Activated CD4-positive, alpha-beta T cell treated with anti-CD3 and anti-CD28 coated beads, Interleukin-2, amount 10 ng/mL, durations not matched to agents 7 days and 5 days (primary cell): ENCODE results near the gene MACROH2A1. TPM values are rescaled to one million over a fixed set of nuclear protein-coding genes. Genes with fewer than 3 reads are reported as not detected.

Experiments
- CTCF ChIA-PET: fragments of 350-600 bp; sonication (Branson Sonifier 250); formaldehyde crosslinking; loops from one replicate; lab custom pipeline; 2021; ENCODE audit warnings: antibody characterized with exemption; lab: Charles Lee
- POLR2A ChIA-PET: fragments of 350-600 bp; sonication (Branson Sonifier 250); formaldehyde crosslinking; loops from one replicate; lab custom pipeline; 2021; ENCODE audit warnings: antibody characterized with exemption; lab: Charles Lee
- DNase-seq: peaks from one replicate; pipeline ENCODE4 v3.0.0-alpha.2; 2020
- H3K27ac Mint-ChIP-seq: one replicate; pipeline ENCODE4 v1.8.0; 2021; ENCODE audit warnings: mild to moderate bottlenecking, moderate library complexity, mixed read lengths
- H3K27me3 Mint-ChIP-seq: one replicate; pipeline ENCODE4 v1.8.0; 2021; ENCODE audit warnings: mixed read lengths
- H3K36me3 Mint-ChIP-seq: one replicate; pipeline ENCODE4 v1.8.0; 2021; ENCODE audit warnings: low read depth, mixed read lengths
- H3K4me1 Mint-ChIP-seq: one replicate; pipeline ENCODE4 v1.8.0; 2021; ENCODE audit warnings: mixed read lengths
- H3K4me3 Mint-ChIP-seq: one replicate; pipeline ENCODE4 v1.8.0; 2021; ENCODE audit warnings: mild to moderate bottlenecking, moderate library complexity, mixed read lengths
- H3K9me3 Mint-ChIP-seq: one replicate; pipeline ENCODE4 v1.8.0; 2021; ENCODE audit warnings: mixed read lengths
- total RNA-seq, 2 experiments: library from RNA; stranded (reverse); gene quantifications; one replicate each; pipeline ENCODE4 v1.2.3, GENCODE V29; 2021

The MACROH2A1 gene
- total RNA-seq, 2 experiments from 2014 or later, result 287 to 297 TPM

- POLR2A ChIA-PET, result no interaction called here
- H3K4me3 Mint-ChIP-seq, result no peak overlapping the region
Observed at GRCh38 chr5:135318037-135318436, 81.0 kb downstream of the MACROH2A1 start.

GRCh38 chr5:135317286-135317685, 81.7 kb downstream of the MACROH2A1 start:
- Mint-ChIP-seq H3K4me3 (no peak overlapping the region), H3K4me1 (peaks cover 35% of the 10 kb centered on the region), H3K36me3 (no peaks in the 10 kb centered on the region), H3K27me3 (no peaks in the 10 kb centered on the region), H3K9me3 (no peaks in the 10 kb centered on the region), H3K27ac (peak overlapping the region; percentile 38)
- ChIA-PET CTCF (no interaction called here), POLR2A (no interaction called here)
- DNase-seq, result no peak

More at GRCh38 chr5:135318037-135318436, 81.0 kb downstream of the MACROH2A1 start:
- H3K4me1 Mint-ChIP-seq, result peaks cover 28% of the 10 kb centered on the region
- H3K36me3 Mint-ChIP-seq, result no peaks in the 10 kb centered on the region
- no peaks in the 10 kb centered on the region for H3K27me3 Mint-ChIP-seq
- H3K27ac Mint-ChIP-seq, result peak overlapping the region; percentile 7
- CTCF ChIA-PET, result no interaction called here
- DNase-seq, result no peak
- H3K9me3 Mint-ChIP-seq, result no peaks in the 10 kb centered on the region

- Mint-ChIP-seq H3K27me3 (no peaks in the 10 kb centered on the region), H3K36me3 (peaks cover 4% of the 10 kb centered on the region), H3K27ac (no peak overlapping the region), H3K4me1 (peaks cover 46% of the 10 kb centered on the region), H3K4me3 (no peak overlapping the region), H3K9me3 (peaks cover under 1% of the 10 kb centered on the region)
- no peak for DNase-seq
- POLR2A ChIA-PET, result no interaction called here
- CTCF ChIA-PET, result no interaction called here
Observed at GRCh38 chr5:135315386-135315785, 83.6 kb downstream of the MACROH2A1 start.

- Mint-ChIP-seq H3K36me3 (peaks cover 7% of the 10 kb centered on the region), H3K4me1 (peaks cover 60% of the 10 kb centered on the region), H3K4me3 (no peak overlapping the region), H3K27me3 (no peaks in the 10 kb centered on the region), H3K9me3 (peaks cover 2% of the 10 kb centered on the region), H3K27ac (peak overlapping the region; percentile 84)
- ChIA-PET CTCF (interaction anchor here (1.1 to 1.3 kb wide), 2 partner anchors 9 to 11 kb away, joined by 3 to 4 read pairs; no protein-coding TSS in a partner anchor), POLR2A (no interaction called here)
- DNase-seq, result no peak
Observed at GRCh38 chr5:135313946-135314345, 85.1 kb downstream of the MACROH2A1 start.

- Mint-ChIP-seq H3K27ac (peak overlapping the region; percentile 84), H3K27me3 (no peaks in the 10 kb centered on the region), H3K9me3 (peaks cover 2% of the 10 kb centered on the region), H3K4me3 (peak overlapping the region; percentile 23), H3K36me3 (peaks cover 7% of the 10 kb centered on the region), H3K4me1 (peaks cover 66% of the 10 kb centered on the region)
- POLR2A ChIA-PET, result interaction anchor here (0.6 kb wide), 1 partner anchor 91 kb away, joined by 3 read pairs; no protein-coding TSS in a partner anchor
- peak; percentile 30 for DNase-seq
- CTCF ChIA-PET, result interaction anchor here (1.1 to 1.3 kb wide), 2 partner anchors 8 to 12 kb away, joined by 3 to 4 read pairs; no protein-coding TSS in a partner anchor
Observed at GRCh38 chr5:135313405-135313804, 85.6 kb downstream of the MACROH2A1 start.

GRCh38 chr5:135312255-135312935, 86.6 kb downstream of the MACROH2A1 start:
- H3K9me3 Mint-ChIP-seq, result peaks cover 2% of the 10 kb centered on the region
- H3K27ac Mint-ChIP-seq, result no peak overlapping the region
- no peak for DNase-seq
- POLR2A ChIA-PET, result no interaction called here
- peaks cover 7% of the 10 kb centered on the region for H3K36me3 Mint-ChIP-seq
- H3K4me1 Mint-ChIP-seq, result peaks cover 72% of the 10 kb centered on the region
- CTCF ChIA-PET, result interaction anchor here (0.6 kb wide), 1 partner anchor 244 kb away, joined by 3 read pairs; no protein-coding TSS in a partner anchor
- H3K4me3 Mint-ChIP-seq, result no peak overlapping the region
- no peaks in the 10 kb centered on the region for H3K27me3 Mint-ChIP-seq

- Mint-ChIP-seq H3K36me3 (peaks cover 7% of the 10 kb centered on the region), H3K4me3 (peak overlapping the region; percentile 18), H3K27ac (peak overlapping the region; percentile 87), H3K9me3 (peaks cover 2% of the 10 kb centered on the region), H3K4me1 (peaks cover 76% of the 10 kb centered on the region), H3K27me3 (no peaks in the 10 kb centered on the region)
- ChIA-PET CTCF (interaction anchor here (0.7 to 1.3 kb wide), 2 partner anchors 9 to 10 kb away, joined by 4 to 5 read pairs; no protein-coding TSS in a partner anchor), POLR2A (no interaction called here)
- DNase-seq, result no peak
Observed at GRCh38 chr5:135310328-135310989, 88.6 kb downstream of the MACROH2A1 start.

- H3K4me3 Mint-ChIP-seq, result peak overlapping the region; percentile 18
- peaks cover 75% of the 10 kb centered on the region for H3K4me1 Mint-ChIP-seq
- ChIA-PET POLR2A (no interaction called here), CTCF (interaction anchor here (0.6 to 1.3 kb wide), 3 partner anchors 8 to 557 kb away, joined by 3 to 5 read pairs (median 4); no protein-coding TSS in a partner anchor)
- H3K9me3 Mint-ChIP-seq, result peaks cover 2% of the 10 kb centered on the region
- DNase-seq, result peak; percentile 27
- peaks cover 7% of the 10 kb centered on the region for H3K36me3 Mint-ChIP-seq
- H3K27me3 Mint-ChIP-seq, result no peaks in the 10 kb centered on the region
- peak overlapping the region; percentile 87 for H3K27ac Mint-ChIP-seq
Observed at GRCh38 chr5:135309391-135310327, 89.4 kb downstream of the MACROH2A1 start.

GRCh38 chr5:135308752-135309151, 90.3 kb downstream of the MACROH2A1 start:
- Mint-ChIP-seq H3K4me3 (no peak overlapping the region), H3K27ac (peak overlapping the region; percentile 44)
- POLR2A ChIA-PET, result no interaction called here

GRCh38 chr5:135308245-135308644, 90.8 kb downstream of the MACROH2A1 start:
- Mint-ChIP-seq H3K4me1 (peaks cover 64% of the 10 kb centered on the region), H3K4me3 (no peak overlapping the region)

More at GRCh38 chr5:135308752-135309151, 90.3 kb downstream of the MACROH2A1 start:
- H3K36me3 Mint-ChIP-seq, result peaks cover 7% of the 10 kb centered on the region
- no peak for DNase-seq
- H3K4me1 Mint-ChIP-seq, result peaks cover 69% of the 10 kb centered on the region
- no peaks in the 10 kb centered on the region for H3K27me3 Mint-ChIP-seq
- peaks cover 2% of the 10 kb centered on the region for H3K9me3 Mint-ChIP-seq
- CTCF ChIA-PET, result interaction anchor here (0.6 kb wide), 1 partner anchor 556 kb away, joined by 3 read pairs; no protein-coding TSS in a partner anchor

GRCh38 chr5:135307143-135307903, 91.7 kb downstream of the MACROH2A1 start:
- Mint-ChIP-seq H3K9me3 (peaks cover 2% of the 10 kb centered on the region), H3K27ac (no peak overlapping the region), H3K4me3 (no peak overlapping the region), H3K36me3 (peaks cover 7% of the 10 kb centered on the region), H3K4me1 (peaks cover 55% of the 10 kb centered on the region), H3K27me3 (peaks cover under 1% of the 10 kb centered on the region)
- ChIA-PET CTCF (interaction anchor here (0.9 kb wide), 1 partner anchor 13 kb away, joined by 4 read pairs; no protein-coding TSS in a partner anchor), POLR2A (no interaction called here)
- DNase-seq, result no peak

More at GRCh38 chr5:135308245-135308644, 90.8 kb downstream of the MACROH2A1 start:
- Mint-ChIP-seq H3K27me3 (no peaks in the 10 kb centered on the region), H3K27ac (no peak overlapping the region), H3K36me3 (peaks cover 7% of the 10 kb centered on the region), H3K9me3 (peaks cover 2% of the 10 kb centered on the region)
- ChIA-PET POLR2A (no interaction called here), CTCF (no interaction called here)
- DNase-seq, result no peak
